Peyer's patch (tissue), 4 donors: ENCODE measurements around the gene TECTA. TPM values are rescaled to one million over a fixed set of nuclear protein-coding genes. Genes with fewer than 3 reads are reported as not detected.

Source experiments
- DNase-seq, 3 donors: peaks; one replicate each; pipeline ENCODE4 v3.0.0-alpha.2; 2017 to 2019
- H3K27ac ChIP-seq, 4 donors: fragments of 200-600 bp; sonication (generic); one replicate each; pipeline ENCODE4 v1.5.1; 2016 to 2019
- H3K27me3 ChIP-seq, 2 donors: fragments of 200-600 bp; sonication (generic); one replicate each; pipeline ENCODE4 v1.5.1; 2019
- H3K36me3 ChIP-seq, 3 donors: fragments of 200-600 bp; sonication (generic); one replicate each; pipeline ENCODE4 v1.5.1; 2016 to 2019
- H3K4me1 ChIP-seq, 4 donors: fragments of 200-600 bp; sonication (generic); one replicate each; pipeline ENCODE4 v1.5.1; 2016 to 2019
- H3K4me3 ChIP-seq, 4 donors: fragments of 200-600 bp; sonication (generic); 1 replicate in 3 of 4; 2 replicates in 1 of 4; pipeline ENCODE4 v1.5.1; 2016 to 2019; ENCODE audit warnings: mild to moderate bottlenecking in 1 of 4
- H3K9me3 ChIP-seq, 4 donors: fragments of 200-600 bp; sonication (generic); one replicate each; pipeline ENCODE4 v1.5.1; 2016 to 2019; ENCODE audit warnings: mild to moderate bottlenecking in 1 of 4
- POLR2A ChIP-seq, 2 donors: fragments of 450-650 bp; IDR thresholded peaks; one replicate each; pipeline ENCODE4 v1.5.1; 2017; ENCODE audit warnings: antibody characterized with exemption in 2 of 2, mild to moderate bottlenecking in 2 of 2, moderate library complexity in 2 of 2
- total RNA-seq, 4 donors: library from RNA; depleted of rRNA; stranded (reverse); fragments of >200 nt; gene quantifications; one replicate each; pipeline ENCODE4 v1.1.0, GENCODE V29; 2016
- TF ChIP-seq, protein P1 (sequence below), 6 experiments: fragments of 450-650 bp in 4 of 6; fragments of 200-600 bp in 2 of 6; sonication (generic) in 1 of 6; IDR thresholded peaks; one replicate each; pipeline ENCODE4 v1.5.1; 2017 to 2019; ENCODE audit warnings: antibody characterized with exemption in 6 of 6, mild to moderate bottlenecking in 3 of 6, moderate library complexity in 1 of 6

TECTA gene
- total RNA-seq = 1 to 10 TPM in 1 of 4 donors, under 1 TPM in 2, not detected in 1; 0.19 to 6.6 (median 0.67) TPM

GRCh38 chr11:121100943-121101342 lies at the start of gene TECTA:
Gene TECTA, plus strand, starts transcription at chr11:121101243. Its CDS starts 1,423 bp downstream, at chr11:121102666.
- TF ChIP-seq, protein P1, sequence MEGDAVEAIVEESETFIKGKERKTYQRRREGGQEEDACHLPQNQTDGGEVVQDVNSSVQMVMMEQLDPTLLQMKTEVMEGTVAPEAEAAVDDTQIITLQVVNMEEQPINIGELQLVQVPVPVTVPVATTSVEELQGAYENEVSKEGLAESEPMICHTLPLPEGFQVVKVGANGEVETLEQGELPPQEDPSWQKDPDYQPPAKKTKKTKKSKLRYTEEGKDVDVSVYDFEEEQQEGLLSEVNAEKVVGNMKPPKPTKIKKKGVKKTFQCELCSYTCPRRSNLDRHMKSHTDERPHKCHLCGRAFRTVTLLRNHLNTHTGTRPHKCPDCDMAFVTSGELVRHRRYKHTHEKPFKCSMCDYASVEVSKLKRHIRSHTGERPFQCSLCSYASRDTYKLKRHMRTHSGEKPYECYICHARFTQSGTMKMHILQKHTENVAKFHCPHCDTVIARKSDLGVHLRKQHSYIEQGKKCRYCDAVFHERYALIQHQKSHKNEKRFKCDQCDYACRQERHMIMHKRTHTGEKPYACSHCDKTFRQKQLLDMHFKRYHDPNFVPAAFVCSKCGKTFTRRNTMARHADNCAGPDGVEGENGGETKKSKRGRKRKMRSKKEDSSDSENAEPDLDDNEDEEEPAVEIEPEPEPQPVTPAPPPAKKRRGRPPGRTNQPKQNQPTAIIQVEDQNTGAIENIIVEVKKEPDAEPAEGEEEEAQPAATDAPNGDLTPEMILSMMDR (IDR thresholded peaks at IDR 0.05) = no peak
- no peak for TF ChIP-seq POLR2A (IDR thresholded peaks at IDR 0.05)
- DNase-seq = no peak
- H3K4me3 ChIP-seq = no peak within 1 kb of the TSS
- H3K36me3 ChIP-seq = no peaks in the 10 kb centered on the region
- H3K27ac ChIP-seq = no peak within 1 kb of the TSS
- no peaks in the 10 kb centered on the region for H3K27me3 ChIP-seq
- H3K9me3 ChIP-seq = no peaks in the 10 kb centered on the region
- H3K4me1 ChIP-seq = peaks cover 0 to 4% (median 0%) of the 10 kb centered on the region in 4 donors

DNA sequence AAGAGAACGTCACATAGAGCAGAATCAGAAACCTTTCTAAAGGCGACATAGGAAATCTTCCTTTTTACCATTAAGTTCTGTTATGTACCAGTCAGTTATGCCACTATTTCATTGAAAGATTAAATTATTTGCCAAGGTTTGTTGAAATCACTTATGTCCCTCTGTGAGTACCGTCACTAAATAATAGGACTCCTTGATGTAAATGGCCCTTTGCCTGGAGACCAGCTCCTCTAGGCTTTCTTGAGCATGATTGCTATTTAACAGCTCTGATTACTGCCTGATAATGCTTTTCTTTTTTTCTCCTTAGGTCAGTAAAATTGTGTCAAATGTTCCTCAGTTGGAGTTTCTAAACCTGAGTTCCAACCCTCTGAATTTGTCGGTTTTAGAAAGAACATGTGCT lies 47.8 kb upstream of the TECTA start:
- DNase-seq = no peak
- H3K4me3 ChIP-seq = no peak overlapping the region
- H3K9me3 ChIP-seq = no peaks in the 10 kb centered on the region
- no peaks in the 10 kb centered on the region for H3K4me1 ChIP-seq
- peaks cover 0 to 28% (median 0%) of the 10 kb centered on the region in 3 donors for H3K36me3 ChIP-seq
- no peaks in the 10 kb centered on the region for H3K27me3 ChIP-seq
- H3K27ac ChIP-seq = no peak overlapping the region
- TF ChIP-seq POLR2A (IDR thresholded peaks at IDR 0.05) = no peak
- TF ChIP-seq, protein P1 (IDR thresholded peaks at IDR 0.05) = no peak

- no peaks in the 10 kb centered on the region for H3K9me3 ChIP-seq
- H3K4me3 ChIP-seq = no peak overlapping the region
- DNase-seq = no peak
- TF ChIP-seq, protein P1 (IDR thresholded peaks at IDR 0.05) = no peak
- no peak for TF ChIP-seq POLR2A (IDR thresholded peaks at IDR 0.05)
- no peaks in the 10 kb centered on the region for H3K4me1 ChIP-seq
- no peaks in the 10 kb centered on the region for H3K27me3 ChIP-seq
- peaks cover 0 to 28% (median 0%) of the 10 kb centered on the region in 3 donors for H3K36me3 ChIP-seq
- no peak overlapping the region for H3K27ac ChIP-seq
Observed at GRCh38 chr11:121054266-121054665, 46.8 kb upstream of the TECTA start.

GRCh38 chr11:121055076-121055475 lies 46.0 kb upstream of the TECTA start:
- Histone ChIP-seq H3K4me3 (no peak overlapping the region), H3K9me3 (no peaks in the 10 kb centered on the region), H3K36me3 (peaks cover 0 to 28% (median 0%) of the 10 kb centered on the region in 3 donors), H3K27me3 (no peaks in the 10 kb centered on the region), H3K4me1 (no peaks in the 10 kb centered on the region), H3K27ac (no peak overlapping the region)
- no peak for TF ChIP-seq POLR2A (IDR thresholded peaks at IDR 0.05)
- TF ChIP-seq, protein P1 (IDR thresholded peaks at IDR 0.05) = no peak
- no peak for DNase-seq

DNA sequence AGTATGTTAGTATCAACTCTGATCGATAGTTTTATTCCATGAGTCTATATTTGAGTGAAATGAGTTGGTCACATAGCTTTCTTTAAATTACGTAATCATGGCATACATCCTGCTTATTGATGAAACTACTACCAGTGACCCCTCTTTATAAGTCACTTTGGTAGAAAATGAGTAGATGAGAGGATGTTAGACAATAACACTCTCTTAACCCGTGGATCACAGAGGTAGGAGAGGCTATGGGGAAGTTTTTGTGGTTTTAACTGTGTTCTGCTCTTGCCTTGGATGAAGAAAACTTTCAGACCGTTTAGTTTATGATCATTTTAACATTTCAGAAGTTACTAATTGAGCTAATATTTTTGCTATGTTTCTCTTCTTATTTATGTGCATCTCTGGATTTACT lies 43.1 kb upstream of the TECTA start:
- Histone ChIP-seq H3K27ac (no peak overlapping the region), H3K4me3 (no peak overlapping the region), H3K27me3 (no peaks in the 10 kb centered on the region), H3K9me3 (no peaks in the 10 kb centered on the region), H3K36me3 (peaks cover 0 to 25% (median 0%) of the 10 kb centered on the region in 3 donors), H3K4me1 (no peaks in the 10 kb centered on the region)
- TF ChIP-seq, protein P1 (IDR thresholded peaks at IDR 0.05) = no peak
- TF ChIP-seq POLR2A (IDR thresholded peaks at IDR 0.05) = no peak
- no peak for DNase-seq

DNA sequence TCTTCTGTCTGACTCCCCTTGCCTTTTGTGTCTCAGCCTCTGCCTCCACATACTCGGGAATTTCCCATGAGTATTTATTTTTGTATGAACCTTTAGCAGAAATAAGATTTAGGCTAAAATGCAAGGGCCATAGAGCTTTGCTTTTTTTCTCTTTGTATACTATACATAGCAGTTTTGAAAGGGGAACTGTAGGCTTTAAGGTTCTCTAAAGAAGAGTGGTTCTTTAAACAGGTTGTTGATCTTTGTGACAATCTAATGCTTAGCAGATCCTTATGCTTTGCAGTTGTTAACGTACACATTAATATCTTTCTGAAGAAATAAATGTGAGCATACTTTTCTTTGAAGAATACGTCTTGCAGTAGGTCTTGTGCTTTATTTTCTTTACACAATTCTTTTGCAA lies 42.1 kb upstream of the TECTA start:
- Histone ChIP-seq H3K9me3 (no peaks in the 10 kb centered on the region), H3K4me3 (no peak overlapping the region), H3K27ac (no peak overlapping the region), H3K27me3 (no peaks in the 10 kb centered on the region), H3K36me3 (peaks cover 0 to 18% (median 0%) of the 10 kb centered on the region in 3 donors), H3K4me1 (no peaks in the 10 kb centered on the region)
- no peak for DNase-seq
- TF ChIP-seq, protein P1 (IDR thresholded peaks at IDR 0.05) = no peak
- no peak for TF ChIP-seq POLR2A (IDR thresholded peaks at IDR 0.05)
